ENCODE results near the gene TMEM178A. TPM values are rescaled to one million over a fixed set of nuclear protein-coding genes. Genes with fewer than 3 reads are reported as not detected.
"Not testable (repeated sequence)": the region's sequence is repeated elsewhere in the genome, so short reads cannot be mapped to it uniquely, and the experiment has no call there.

Gene TMEM178A
- total RNA-seq, 4 donors from 2014 or later, result 1.9 to 6.5 (median 4.0) TPM

- no peak for DNase-seq
- no peak overlapping the region for H3K4me3 ChIP-seq (replicated peaks in 1 of 3)
- peaks cover 10 to 18% of the 10 kb centered on the region in 2 donors for H3K4me1 ChIP-seq
- no peaks in the 10 kb centered on the region for H3K27me3 ChIP-seq
- no peak overlapping the region for H3K27ac ChIP-seq
- TF ChIP-seq POLR2A (IDR thresholded peaks at IDR 0.05), result no peak
- no peak for TF ChIP-seq CTCF (IDR thresholded peaks at IDR 0.05)
- intact Hi-C loops (cut with DNase I), result no loop called here
- no peaks in the 10 kb centered on the region for H3K9me3 ChIP-seq
- H3K36me3 ChIP-seq, result no peaks in the 10 kb centered on the region
- WGBS, 2 donors, result 94 to 100% methylated on average over 1 of the region's 1 CpG
Observed at GRCh38 chr2:39646267-39646666, 19.4 kb upstream of the TMEM178A start.

GRCh38 chr2:39647104-39647765, 18.5 kb upstream of the TMEM178A start:
- intact Hi-C loops (cut with DNase I), result no loop called here
- Histone ChIP-seq H3K36me3 (no peaks in the 10 kb centered on the region), H3K27me3 (no peaks in the 10 kb centered on the region), H3K4me3 (replicated peaks in 1 of 3) (no peak overlapping the region), H3K9me3 (no peaks in the 10 kb centered on the region), H3K27ac (no peak overlapping the region), H3K4me1 (peaks cover 10 to 18% of the 10 kb centered on the region in 2 donors)
- no peak for TF ChIP-seq CTCF (IDR thresholded peaks at IDR 0.05)
- TF ChIP-seq POLR2A (IDR thresholded peaks at IDR 0.05), result no peak
- 95% methylated on average over 3 of the region's 3 CpGs for WGBS, 2 donors
- DNase-seq, result no peak

- no peak for TF ChIP-seq POLR2A (IDR thresholded peaks at IDR 0.05)
- no peak for TF ChIP-seq CTCF (IDR thresholded peaks at IDR 0.05)
- Histone ChIP-seq H3K27ac (peak overlapping the region in 1 of 3 donors; percentile 3), H3K36me3 (no peaks in the 10 kb centered on the region), H3K4me3 (replicated peaks in 1 of 3) (no peak overlapping the region), H3K27me3 (no peaks in the 10 kb centered on the region), H3K4me1 (peaks cover 10 to 18% of the 10 kb centered on the region in 2 donors), H3K9me3 (no peaks in the 10 kb centered on the region)
- no peak for DNase-seq
- intact Hi-C loops (cut with DNase I), result no loop called here
Observed at GRCh38 chr2:39648580-39648979, 17.1 kb upstream of the TMEM178A start.

GRCh38 chr2:39649511-39649910, 16.2 kb upstream of the TMEM178A start:
- Histone ChIP-seq H3K27me3 (no peaks in the 10 kb centered on the region), H3K4me3 (replicated peaks in 1 of 3) (no peak overlapping the region), H3K4me1 (peaks cover 10 to 18% of the 10 kb centered on the region in 2 donors), H3K36me3 (no peaks in the 10 kb centered on the region), H3K27ac (no peak overlapping the region), H3K9me3 (no peaks in the 10 kb centered on the region)
- peak; percentile 53 to 61 for DNase-seq
- 30 to 42% methylated on average over 2 of the region's 2 CpGs for WGBS, 2 donors
- intact Hi-C loops (cut with DNase I), result no loop called here
- TF ChIP-seq CTCF (IDR thresholded peaks at IDR 0.05), result no peak
- no peak for TF ChIP-seq POLR2A (IDR thresholded peaks at IDR 0.05)

GRCh38 chr2:39650468-39650867, 15.2 kb upstream of the TMEM178A start:
- Histone ChIP-seq H3K27ac (no peak overlapping the region), H3K4me1 (peaks cover 10 to 18% of the 10 kb centered on the region in 2 donors), H3K9me3 (no peaks in the 10 kb centered on the region), H3K36me3 (no peaks in the 10 kb centered on the region), H3K27me3 (no peaks in the 10 kb centered on the region), H3K4me3 (replicated peaks in 1 of 3) (no peak overlapping the region)
- TF ChIP-seq POLR2A (IDR thresholded peaks at IDR 0.05) (no peak), CTCF (IDR thresholded peaks at IDR 0.05) (no peak)
- intact Hi-C loops (cut with DNase I), result no loop called here
- WGBS, 2 donors, result 95 to 98% methylated on average over 3 of the region's 3 CpGs
- DNase-seq, result no peak

- H3K36me3 ChIP-seq, result not testable (repeated sequence)
- 96 to 100% methylated on average over 2 of the region's 2 CpGs for WGBS, 2 donors
Observed at GRCh38 chr2:39656215-39656614, 9.5 kb upstream of the TMEM178A start.

More at GRCh38 chr2:39656215-39656614, 9.5 kb upstream of the TMEM178A start:
- H3K4me1 ChIP-seq; intact Hi-C loops (cut with DNase I); DNase-seq; H3K27me3 ChIP-seq; H3K27ac ChIP-seq; H3K9me3 ChIP-seq; H3K4me3 ChIP-seq (replicated peaks in 1 of 3): not testable (repeated sequence)
